ENCODE data around the gene MEGF10. TPM values are rescaled to one million over a fixed set of nuclear protein-coding genes. Genes with fewer than 3 reads are reported as not detected.
A peak's percentile ranks its signal among the peaks of the same experiment; 100 is the strongest.

The MEGF10 gene
- total and polyA plus RNA-seq, 8 donors: 0.02 to 0.59 (median 0.06) TPM; not detected in 1

- ATAC-seq (no peak), FAIRE-seq (no peak)
Observed at GRCh38 chr5:127367946-127368465, 77.4 kb downstream of the MEGF10 start.

GRCh38 chr5:127369796-127370195 is 79.2 kb downstream of the MEGF10 start:
- Histone ChIP-seq H3K27me3 (no peaks in the 10 kb centered on the region), H3K4me3 (no peak overlapping the region), H3K9me3 (no peaks in the 10 kb centered on the region), H3K4me1 (no peaks in the 10 kb centered on the region), H3K36me3 (no peaks in the 10 kb centered on the region), H3K27ac (no peak overlapping the region)
- intact Hi-C loops (cut with DNase I): no loop called here
- TF ChIP-seq CTCF (IDR thresholded peaks at IDR 0.05): no peak
- DNase-seq: no peak
- no peak for FAIRE-seq
- ATAC-seq: no peak
- WGBS, 2 donors: 41 to 42% methylated on average over 4 of the region's 4 CpGs

More at GRCh38 chr5:127367946-127368465, 77.4 kb downstream of the MEGF10 start:
- Histone ChIP-seq H3K4me1 (no peaks in the 10 kb centered on the region), H3K9me3 (no peaks in the 10 kb centered on the region), H3K27me3 (no peaks in the 10 kb centered on the region), H3K27ac (no peak overlapping the region), H3K36me3 (no peaks in the 10 kb centered on the region), H3K4me3 (no peak overlapping the region)
- DNase-seq: no peak
- no peak for TF ChIP-seq CTCF (IDR thresholded peaks at IDR 0.05)
- intact Hi-C loops (cut with DNase I): no loop called here
- WGBS, 2 donors: 72 to 88% methylated on average over 1 of the region's 1 CpG

- Histone ChIP-seq H3K27ac (no peak overlapping the region), H3K4me3 (no peak overlapping the region), H3K36me3 (no peaks in the 10 kb centered on the region), H3K9me3 (no peaks in the 10 kb centered on the region), H3K4me1 (no peaks in the 10 kb centered on the region), H3K27me3 (no peaks in the 10 kb centered on the region)
- no peak for TF ChIP-seq CTCF (IDR thresholded peaks at IDR 0.05)
- WGBS, 2 donors: 80 to 86% methylated on average over 8 of the region's 8 CpGs
- intact Hi-C loops (cut with DNase I): no loop called here
- FAIRE-seq: no peak
- DNase-seq: no peak
- ATAC-seq: no peak
Observed at GRCh38 chr5:127370631-127371030, 80.0 kb downstream of the MEGF10 start.

GRCh38 chr5:127373858-127374491 is 83.4 kb downstream of the MEGF10 start:
- Histone ChIP-seq H3K9me3 (no peaks in the 10 kb centered on the region), H3K27me3 (no peaks in the 10 kb centered on the region), H3K4me1 (no peaks in the 10 kb centered on the region), H3K4me3 (no peak overlapping the region), H3K36me3 (no peaks in the 10 kb centered on the region), H3K27ac (no peak overlapping the region)
- intact Hi-C loops (cut with DNase I): no loop called here
- TF ChIP-seq CTCF (IDR thresholded peaks at IDR 0.05): peak in 1 of 4 donors; percentile 8
- FAIRE-seq (no peak), DNase-seq (no peak), ATAC-seq (no peak)
- 76 to 80% methylated on average over 6 of the region's 6 CpGs for WGBS, 2 donors

- intact Hi-C loops (cut with DNase I): no loop called here
- no peaks in the 10 kb centered on the region for H3K36me3 ChIP-seq
- no peak for FAIRE-seq
- no peaks in the 10 kb centered on the region for H3K4me1 ChIP-seq
- H3K4me3 ChIP-seq: no peak overlapping the region
- no peaks in the 10 kb centered on the region for H3K27me3 ChIP-seq
- no peaks in the 10 kb centered on the region for H3K9me3 ChIP-seq
- ATAC-seq: no peak
- TF ChIP-seq CTCF (IDR thresholded peaks at IDR 0.05): no peak
- H3K27ac ChIP-seq: no peak overlapping the region
- DNase-seq: no peak
Observed at GRCh38 chr5:127375124-127375523, 84.5 kb downstream of the MEGF10 start.

Data from pancreas (tissue), 10 donors.